MM.1S (cell line): ENCODE measurements around the gene CDC34.

Experiments used
- DNase-seq: peaks from one replicate; pipeline ENCODE4 v3.0.0-alpha.2; 2015
- H2AFZ ChIP-seq: fragments of 300-600 bp; sonication (generic); 2 replicates; pipeline ENCODE4 v1.6.0; 2016; ENCODE audit warnings: antibody characterized with exemption, low read length
- H3F3A ChIP-seq: fragments of 300-600 bp; sonication (generic); 2 replicates; pipeline ENCODE4 v1.6.1; 2016; ENCODE audit warnings: mild to moderate bottlenecking, antibody characterized with exemption, low read length, moderate library complexity, mixed read lengths; ENCODE audit not compliant: insufficient read depth
- H3K27ac ChIP-seq: fragments of 300-600 bp; sonication (generic); 2 replicates; pipeline ENCODE4 v1.5.1; 2016; ENCODE audit warnings: mild to moderate bottlenecking, low read length
- H3K27me3 ChIP-seq: fragments of 300-600 bp; sonication (generic); replicated peaks from 2 replicates; pipeline ENCODE4 v1.6.0; 2016; ENCODE audit warnings: low read length; ENCODE audit not compliant: insufficient read depth
- H3K36me3 ChIP-seq: fragments of 300-600 bp; sonication (generic); replicated peaks from 2 replicates; pipeline ENCODE4 v1.6.1; 2016; ENCODE audit warnings: mild to moderate bottlenecking, low read length, mixed read lengths; ENCODE audit not compliant: insufficient read depth
- H3K4me1 ChIP-seq: fragments of 300-600 bp; sonication (generic); 2 replicates; pipeline ENCODE4 v1.6.1; 2016; ENCODE audit warnings: low read length, mixed read lengths
- H3K4me2 ChIP-seq: fragments of 300-600 bp; sonication (generic); 2 replicates; pipeline ENCODE4 v1.6.0; 2016; ENCODE audit warnings: low read depth, low read length
- H3K4me3 ChIP-seq: fragments of 300-600 bp; sonication (generic); 2 replicates; pipeline ENCODE4 v1.5.1; 2016; ENCODE audit warnings: low read length, mixed read lengths
- H3K79me2 ChIP-seq: fragments of 300-600 bp; sonication (generic); 2 replicates; pipeline ENCODE4 v1.6.1; 2016; ENCODE audit warnings: mixed run types, low read length, mixed read lengths
- H3K9ac ChIP-seq: fragments of 300-600 bp; sonication (generic); 2 replicates; pipeline ENCODE4 v1.6.1; 2016; ENCODE audit warnings: low read length, mixed read lengths
- H3K9me2 ChIP-seq: fragments of 300-600 bp; sonication (generic); replicated peaks from 2 replicates; pipeline ENCODE4 v1.6.1; 2016; ENCODE audit warnings: mild to moderate bottlenecking, low read length, mixed read lengths; ENCODE audit not compliant: insufficient read depth
- H3K9me3 ChIP-seq: fragments of 300-600 bp; sonication (generic); replicated peaks from 2 replicates; pipeline ENCODE4 v1.6.1; 2016; ENCODE audit warnings: mild to moderate bottlenecking, low read length, mixed read lengths; ENCODE audit not compliant: insufficient read depth
- H4K20me1 ChIP-seq: fragments of 300-600 bp; sonication (generic); 2 replicates; pipeline ENCODE4 v1.6.1; 2016; ENCODE audit warnings: mild to moderate bottlenecking, low read length, moderate library complexity, mixed read lengths; ENCODE audit not compliant: insufficient read depth
- CTCF ChIP-seq: fragments of 300-600 bp; sonication (generic); IDR thresholded peaks from 2 replicates; pipeline ENCODE4 v1.5.1; 2016; ENCODE audit warnings: antibody characterized with exemption, low read length, mixed read lengths
- EZH2 ChIP-seq: fragments of 300-600 bp; sonication (generic); optimal IDR thresholded peaks from 2 replicates; pipeline ENCODE3; 2017; ENCODE audit warnings: low read depth, mild to moderate bottlenecking, antibody characterized with exemption, low read length, mixed read lengths
- EZH2phosphoT487 ChIP-seq: fragments of 300-600 bp; sonication (generic); IDR thresholded peaks from 2 replicates; pipeline ENCODE4 v1.6.1; 2018; ENCODE audit warnings: antibody characterized with exemption, low read length

CDC34 gene

GRCh38 chr19:484494-484893, 47.1 kb upstream of the CDC34 start:
- Histone ChIP-seq H3K27me3 (peaks cover 43% of the 10 kb centered on the region), H3K9me3 (no peaks in the 10 kb centered on the region), H3K4me3 (no peak overlapping the region), H3K79me2 (no peaks in the 10 kb centered on the region), H3K9ac (no peak overlapping the region), H3F3A (no peaks in the 10 kb centered on the region), H2AFZ (no peak overlapping the region), H3K4me1 (peaks cover 2% of the 10 kb centered on the region; the same call in 1 of the 2 replicates), H4K20me1 (no peaks in the 10 kb centered on the region), H3K36me3 (no peaks in the 10 kb centered on the region), H3K4me2 (no peak overlapping the region), H3K27ac (no peak overlapping the region), H3K9me2 (no peaks in the 10 kb centered on the region)
- no peak for TF ChIP-seq EZH2
- TF ChIP-seq CTCF: no peak
- no peak for TF ChIP-seq EZH2phosphoT487
- DNase-seq: no peak

DNA sequence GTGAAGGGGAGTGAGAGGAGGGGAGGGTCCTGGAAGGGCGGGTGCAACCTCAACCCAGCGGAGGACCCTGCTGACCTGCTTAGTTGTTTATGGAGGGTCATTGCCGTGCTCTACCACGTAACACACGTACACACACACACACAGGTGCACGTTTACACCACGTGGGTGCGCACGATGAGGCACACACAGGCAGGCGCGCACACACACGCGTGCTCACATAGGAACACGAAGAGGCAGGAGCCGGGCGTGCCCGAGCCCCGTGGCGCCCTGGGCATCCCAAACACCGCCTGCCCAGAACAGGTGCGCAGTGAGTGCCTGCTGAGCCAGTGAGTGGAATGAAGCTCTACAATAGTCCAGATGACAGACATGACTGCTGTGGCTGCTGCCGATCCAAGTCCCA, 46.5 kb upstream of the CDC34 start:
- peaks cover 4% of the 10 kb centered on the region; the same call in 1 of the 2 replicates for H3K4me1 ChIP-seq
- DNase-seq: no peak

DNA sequence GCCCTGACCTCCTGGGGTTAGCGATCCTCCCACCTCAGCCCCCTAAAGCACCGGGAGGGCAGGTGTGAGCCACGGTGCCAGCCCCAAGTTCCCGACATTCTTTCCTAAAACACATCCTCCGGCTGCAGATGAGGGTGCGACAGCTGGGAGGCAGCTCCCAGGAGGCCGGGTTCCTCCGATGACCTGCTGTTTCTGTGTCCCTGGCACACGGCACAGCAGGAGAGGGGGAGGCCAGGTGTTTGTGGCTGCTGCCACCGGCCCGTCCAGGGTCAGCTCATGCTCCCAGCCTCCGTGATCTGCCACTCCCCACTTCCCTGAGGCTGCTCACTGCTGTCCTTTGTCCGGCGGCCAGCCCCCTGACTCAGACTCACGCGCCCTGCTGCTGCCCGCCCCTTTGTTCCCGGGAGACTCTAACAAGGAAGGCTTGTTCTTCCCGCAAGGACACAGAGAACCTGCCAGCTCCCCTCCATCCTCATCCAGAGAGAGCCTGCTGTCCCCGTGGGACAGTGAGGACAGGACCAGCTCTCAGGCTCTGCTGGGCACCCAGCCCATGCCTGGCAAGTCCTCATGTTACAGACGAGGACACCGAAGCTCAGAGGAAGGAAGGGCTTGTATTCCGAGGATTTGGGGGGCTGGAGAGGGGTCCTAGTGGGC, 45.9 kb upstream of the CDC34 start:
- no peaks in the 10 kb centered on the region for H4K20me1 ChIP-seq
- DNase-seq: no peak
- H3K79me2 ChIP-seq: no peaks in the 10 kb centered on the region
- TF ChIP-seq EZH2: no peak
- no peak overlapping the region for H3K27ac ChIP-seq
- H3K4me2 ChIP-seq: no peak overlapping the region
- no peak overlapping the region for H2AFZ ChIP-seq
- H3K4me1 ChIP-seq: peaks cover 4% of the 10 kb centered on the region; the same call in 1 of the 2 replicates
- no peaks in the 10 kb centered on the region for H3K9me3 ChIP-seq
- H3K27me3 ChIP-seq: peaks cover 43% of the 10 kb centered on the region
- no peaks in the 10 kb centered on the region for H3K9me2 ChIP-seq
- H3F3A ChIP-seq: no peaks in the 10 kb centered on the region; the same call in 1 of the 2 replicates
- no peaks in the 10 kb centered on the region for H3K36me3 ChIP-seq
- H3K4me3 ChIP-seq: no peak overlapping the region
- H3K9ac ChIP-seq: no peak overlapping the region

More for the DNA sequence above, 46.5 kb upstream of the CDC34 start:
- Histone ChIP-seq H3K9me2 (no peaks in the 10 kb centered on the region), H3K4me2 (no peak overlapping the region), H3K4me3 (no peak overlapping the region), H3K9ac (no peak overlapping the region), H3F3A (no peaks in the 10 kb centered on the region; the same call in 1 of the 2 replicates), H3K9me3 (no peaks in the 10 kb centered on the region), H3K36me3 (no peaks in the 10 kb centered on the region), H3K79me2 (no peaks in the 10 kb centered on the region), H4K20me1 (no peaks in the 10 kb centered on the region), H2AFZ (no peak overlapping the region), H3K27ac (no peak overlapping the region), H3K27me3 (peaks cover 43% of the 10 kb centered on the region)
- TF ChIP-seq EZH2phosphoT487 (no peak), CTCF (no peak), EZH2 (no peak)
